ENCODE measurements around the gene MT1F.

The MT1F gene

DNA sequence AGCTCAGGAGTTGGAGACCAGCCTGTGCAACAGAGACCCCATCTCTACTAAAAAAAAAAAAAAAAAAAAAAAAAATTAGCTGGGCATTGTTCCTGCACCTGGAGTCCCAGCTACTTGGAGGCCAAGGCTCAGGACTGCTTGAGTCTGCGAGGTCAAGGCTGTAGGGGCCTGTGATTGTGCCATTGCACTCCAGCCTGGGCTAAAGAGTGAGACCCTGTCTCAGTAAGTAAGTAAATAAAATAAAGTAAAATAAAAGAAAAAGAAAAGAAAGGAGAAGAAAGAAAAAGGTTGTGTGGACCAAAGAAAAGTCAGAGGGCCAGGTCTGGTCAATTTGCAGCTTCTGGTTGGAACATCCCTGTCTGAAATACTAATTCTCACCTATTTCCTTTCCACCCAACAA is 42.9 kb downstream of the MT1F start:
- no peak for DNase-seq (ENCODE audit: low read depth, low spot score)
- no peak overlapping the region for H3K9ac ChIP-seq (ENCODE audit: insufficient read length, low read depth)
- H3K4me3 ChIP-seq (ENCODE audit: insufficient read length, low read depth) = no peak overlapping the region
- H3K9me3 ChIP-seq (ENCODE audit: insufficient read depth, low read length) = 0 out of 2 replicates have a peak, but pooled peaks cover 2% of the 10 kb centered on the region
- no peaks in the 10 kb centered on the region for H3K4me1 ChIP-seq (ENCODE audit: insufficient read depth, insufficient read length)
- no peaks in the 10 kb centered on the region for H3K27me3 ChIP-seq (ENCODE audit: insufficient read depth, insufficient read length)
- TF ChIP-seq ZNF274 (IDR thresholded peaks at IDR 0.05; ENCODE audit: low read depth, low read length) = no peak
- no peak for TF ChIP-seq SUZ12 (IDR thresholded peaks at IDR 0.05; ENCODE audit: extremely low read depth, insufficient read depth, insufficient read length)
- no peak for TF ChIP-seq YY1 (IDR thresholded peaks at IDR 0.05; ENCODE audit: insufficient read depth, insufficient read length)
- no peaks in the 10 kb centered on the region for H3K36me3 ChIP-seq (ENCODE audit: insufficient read depth, insufficient read length, low read length)

DNA sequence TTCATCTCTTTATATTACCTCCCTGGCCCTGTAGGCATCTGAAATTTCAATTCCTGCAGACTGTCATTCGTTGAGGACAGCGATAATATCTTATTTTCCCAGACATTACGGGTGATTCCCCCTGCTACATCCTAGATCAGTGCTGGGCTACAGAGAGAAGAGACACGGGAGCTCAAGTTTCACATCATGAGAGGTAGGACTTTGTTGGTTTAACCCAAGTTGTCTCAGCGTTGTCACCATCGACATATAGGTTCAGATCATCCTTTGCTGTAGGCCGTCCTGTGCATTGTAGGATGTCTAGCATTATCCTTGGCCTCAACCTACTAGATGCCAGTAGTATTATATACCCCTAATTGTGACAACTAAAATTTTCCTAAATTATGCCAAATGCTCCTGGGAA is 43.8 kb downstream of the MT1F start:
- Histone ChIP-seq H3K4me3 (ENCODE audit: insufficient read length, low read depth) (no peak overlapping the region), H3K27me3 (ENCODE audit: insufficient read depth, insufficient read length) (no peaks in the 10 kb centered on the region), H3K9me3 (ENCODE audit: insufficient read depth, low read length) (no peaks in the 10 kb centered on the region), H3K4me1 (ENCODE audit: insufficient read depth, insufficient read length) (no peaks in the 10 kb centered on the region), H3K36me3 (ENCODE audit: insufficient read depth, insufficient read length, low read length) (no peaks in the 10 kb centered on the region), H3K9ac (ENCODE audit: insufficient read length, low read depth) (no peak overlapping the region)
- TF ChIP-seq ZNF274 (IDR thresholded peaks at IDR 0.05; ENCODE audit: low read depth, low read length) (no peak), SUZ12 (IDR thresholded peaks at IDR 0.05; ENCODE audit: extremely low read depth, insufficient read depth, insufficient read length) (no peak), YY1 (IDR thresholded peaks at IDR 0.05; ENCODE audit: insufficient read depth, insufficient read length) (no peak)
- no peak for DNase-seq (ENCODE audit: low read depth, low spot score)

DNA sequence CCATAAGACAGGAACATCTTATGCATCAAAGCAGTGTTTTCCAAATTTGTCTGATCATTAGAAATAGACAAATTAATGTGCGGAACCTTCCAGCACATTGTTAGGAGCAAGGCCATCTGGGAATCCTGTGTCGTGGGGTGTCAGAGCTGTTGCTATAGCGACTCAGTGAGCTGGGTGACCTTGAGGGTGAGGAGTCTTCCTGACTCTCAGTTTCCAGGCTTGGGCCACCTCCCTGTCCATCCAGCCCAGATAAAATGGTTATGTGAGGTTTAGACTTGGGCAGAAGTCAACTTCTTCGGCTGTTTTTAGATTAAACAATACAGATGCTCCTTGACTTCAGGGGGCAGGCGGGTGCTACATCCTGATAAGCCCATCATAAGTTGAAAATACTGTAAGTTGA is 45.1 kb downstream of the MT1F start:
- H3K9me3 ChIP-seq (ENCODE audit: insufficient read depth, low read length) = no peaks in the 10 kb centered on the region
- H3K4me1 ChIP-seq (ENCODE audit: insufficient read depth, insufficient read length) = no peaks in the 10 kb centered on the region
- no peak overlapping the region for H3K9ac ChIP-seq (ENCODE audit: insufficient read length, low read depth)
- H3K27me3 ChIP-seq (ENCODE audit: insufficient read depth, insufficient read length) = no peaks in the 10 kb centered on the region
- TF ChIP-seq YY1 (IDR thresholded peaks at IDR 0.05; ENCODE audit: insufficient read depth, insufficient read length) = no peak
- no peak for TF ChIP-seq ZNF274 (IDR thresholded peaks at IDR 0.05; ENCODE audit: low read depth, low read length)
- TF ChIP-seq SUZ12 (IDR thresholded peaks at IDR 0.05; ENCODE audit: extremely low read depth, insufficient read depth, insufficient read length) = no peak
- no peak overlapping the region for H3K4me3 ChIP-seq (ENCODE audit: insufficient read length, low read depth)
- no peak for DNase-seq (ENCODE audit: low read depth, low spot score)
- no peaks in the 10 kb centered on the region for H3K36me3 ChIP-seq (ENCODE audit: insufficient read depth, insufficient read length, low read length)

Measured in NT2/D1 (cell line).